Osteoblast (primary cell): ENCODE measurements around the gene EFNA5. TPM values are rescaled to one million over a fixed set of nuclear protein-coding genes. Genes with fewer than 3 reads are reported as not detected.

Experiments
- DNase-seq: peaks from one replicate; pipeline ENCODE4 v3.0.0; 2011; ENCODE audit warnings: low spot score, mixed read lengths; ENCODE audit not compliant: insufficient read length; ENCODE audit errors: missing footprints
- H2AFZ ChIP-seq: 2 replicates; pipeline ENCODE4 v1.6.0; 2011; ENCODE audit warnings: mild to moderate bottlenecking, low read length
- H3K27ac ChIP-seq: 2 replicates; pipeline ENCODE4 v1.5.1; 2011; ENCODE audit warnings: mild to moderate bottlenecking, low read depth, low read length, moderate library complexity
- H3K27me3 ChIP-seq: 2 replicates; pipeline ENCODE4 v1.6.0; 2012; ENCODE audit warnings: mild to moderate bottlenecking, control low read depth, inconsistent platforms, low read length, moderate library complexity; ENCODE audit not compliant: insufficient read depth
- H3K36me3 ChIP-seq: 2 replicates; pipeline ENCODE4 v1.5.1; 2011; ENCODE audit warnings: mild to moderate bottlenecking, low read length, control low read depth, moderate library complexity; ENCODE audit not compliant: insufficient read depth
- H3K4me1 ChIP-seq: 2 replicates; pipeline ENCODE4 v1.5.1; 2011; ENCODE audit warnings: mild to moderate bottlenecking, low read length, control low read depth, moderate library complexity; ENCODE audit not compliant: insufficient read depth
- H3K4me2 ChIP-seq: 2 replicates; pipeline ENCODE4 v1.6.0; 2011; ENCODE audit warnings: mild to moderate bottlenecking, low read length; ENCODE audit not compliant: insufficient read depth
- H3K4me3 ChIP-seq: fragments of 200-600 bp; sonication (generic); 3 replicates; pipeline ENCODE4 v1.5.1; 2012; ENCODE audit warnings: mild to moderate bottlenecking, low read length, inconsistent platforms; ENCODE audit not compliant: insufficient read depth
- H3K79me2 ChIP-seq: 2 replicates; pipeline ENCODE4 v1.6.0; 2012; ENCODE audit warnings: mild to moderate bottlenecking, low read length, control low read depth, inconsistent platforms; ENCODE audit not compliant: insufficient read depth
- H3K9me3 ChIP-seq: 2 replicates; pipeline ENCODE4 v1.5.1; 2011; ENCODE audit warnings: low read depth, low read length, control low read depth
- H4K20me1 ChIP-seq: 2 replicates; pipeline ENCODE4 v1.6.0; 2012; ENCODE audit warnings: mild to moderate bottlenecking, low read length, control low read depth; ENCODE audit not compliant: insufficient read depth
- CTCF ChIP-seq: IDR thresholded peaks from 2 replicates; pipeline ENCODE4 v1.5.1; 2011; ENCODE audit warnings: mild to moderate bottlenecking, low read depth, low read length, moderate library complexity; ENCODE audit errors: extremely low read depth
- total RNA-seq: library from RNA; depleted of rRNA; stranded (reverse); fragments of >200 nt; gene quantifications from 2 replicates; pipeline ENCODE4 v1.2.3, GENCODE V29; 2012

Gene EFNA5
- total RNA-seq, 1 donor, result 12.3 TPM

GRCh38 chr5:107451028-107451427, 219.7 kb downstream of the EFNA5 start:
- H3K27me3 ChIP-seq, result no peaks in the 10 kb centered on the region
- no peaks in the 10 kb centered on the region for H4K20me1 ChIP-seq
- peaks cover 3% of the 10 kb centered on the region for H3K79me2 ChIP-seq
- H2AFZ ChIP-seq, result no peak overlapping the region
- no peak for TF ChIP-seq CTCF
- no peak overlapping the region for H3K4me2 ChIP-seq
- no peak for DNase-seq
- peaks cover 8% of the 10 kb centered on the region for H3K4me1 ChIP-seq
- H3K9me3 ChIP-seq, result no peaks in the 10 kb centered on the region
- H3K4me3 ChIP-seq, result no peak overlapping the region
- H3K36me3 ChIP-seq, result no peaks in the 10 kb centered on the region
- no peak overlapping the region for H3K27ac ChIP-seq

GRCh38 chr5:107450531-107450930, 220.2 kb downstream of the EFNA5 start:
- no peaks in the 10 kb centered on the region for H4K20me1 ChIP-seq
- no peak overlapping the region for H3K27ac ChIP-seq
- peaks cover 3% of the 10 kb centered on the region for H3K79me2 ChIP-seq
- TF ChIP-seq CTCF, result no peak
- H3K4me1 ChIP-seq, result peaks cover 7% of the 10 kb centered on the region
- H3K36me3 ChIP-seq, result no peaks in the 10 kb centered on the region
- H3K27me3 ChIP-seq, result no peaks in the 10 kb centered on the region
- no peaks in the 10 kb centered on the region for H3K9me3 ChIP-seq
- peak overlapping the region; percentile 54 for H3K4me2 ChIP-seq
- DNase-seq, result no peak
- H2AFZ ChIP-seq, result peak overlapping the region; percentile 45
- H3K4me3 ChIP-seq, result no peak overlapping the region

- no peaks in the 10 kb centered on the region for H3K4me1 ChIP-seq
- H3K36me3 ChIP-seq, result no peaks in the 10 kb centered on the region
- no peak overlapping the region for H3K4me2 ChIP-seq
- no peak overlapping the region for H3K4me3 ChIP-seq
- H3K27ac ChIP-seq, result no peak overlapping the region
- no peaks in the 10 kb centered on the region for H4K20me1 ChIP-seq
- H3K79me2 ChIP-seq, result peaks cover 3% of the 10 kb centered on the region
- H3K9me3 ChIP-seq, result no peaks in the 10 kb centered on the region
- TF ChIP-seq CTCF, result no peak
- no peak for DNase-seq
- H2AFZ ChIP-seq, result no peak overlapping the region
- no peaks in the 10 kb centered on the region for H3K27me3 ChIP-seq
Measured at GRCh38 chr5:107449369-107449768, 221.4 kb downstream of the EFNA5 start.

- Histone ChIP-seq H3K4me1 (no peaks in the 10 kb centered on the region), H3K27ac (no peak overlapping the region)
Measured at GRCh38 chr5:107447587-107447986, 223.2 kb downstream of the EFNA5 start.

More at GRCh38 chr5:107447587-107447986, 223.2 kb downstream of the EFNA5 start:
- H2AFZ ChIP-seq, result no peak overlapping the region
- no peaks in the 10 kb centered on the region for H4K20me1 ChIP-seq
- no peak overlapping the region for H3K4me3 ChIP-seq
- DNase-seq, result no peak
- TF ChIP-seq CTCF, result no peak
- H3K27me3 ChIP-seq, result no peaks in the 10 kb centered on the region
- H3K36me3 ChIP-seq, result no peaks in the 10 kb centered on the region
- no peaks in the 10 kb centered on the region for H3K9me3 ChIP-seq
- H3K4me2 ChIP-seq, result no peak overlapping the region
- H3K79me2 ChIP-seq, result peaks cover 3% of the 10 kb centered on the region
